ENCODE measurements around the gene CACNB2. TPM values are rescaled to one million over a fixed set of nuclear protein-coding genes. Genes with fewer than 3 reads are reported as not detected.

The CACNB2 gene
- total and polyA plus RNA-seq, 2 donors (not counting 3 experiments of a cell fraction or from before 2014, with no cell fraction given): not detected

- no peak for FAIRE-seq
- CTCF ChIA-PET: interaction anchor here (0.7 kb wide), 1 partner anchor 82 kb away, joined by 3 read pairs; no protein-coding TSS in a partner anchor
Observed at GRCh38 chr10:18523025-18523424, 382.8 kb downstream of the CACNB2 start.

More at GRCh38 chr10:18523025-18523424, 382.8 kb downstream of the CACNB2 start:
- TF ChIP-seq FOS (IDR thresholded peaks at IDR 0.05; ENCODE audit: borderline replicate concordance, insufficient read depth, low read length) (no peak), CTCF (IDR thresholded peaks at IDR 0.05; ENCODE audit: extremely low read depth in 1 of 2, insufficient read depth in 1 of 2, low read depth in 1 of 2, low read length in 2 of 2) (no peak), MYC (IDR thresholded peaks at IDR 0.05; ENCODE audit: low read depth, low read length) (no peak), MAX (IDR thresholded peaks at IDR 0.05; ENCODE audit: insufficient read depth, insufficient read length) (no peak), POLR2A (IDR thresholded peaks at IDR 0.05; ENCODE audit: low read depth, low read length) (no peak), JUN (IDR thresholded peaks at IDR 0.05; ENCODE audit: borderline replicate concordance, insufficient read depth, insufficient read length, low read depth) (no peak), GATA2 (IDR thresholded peaks at IDR 0.05; ENCODE audit: insufficient read depth, insufficient read length, low read depth, low read length) (no peak), EZH2 (IDR thresholded peaks at IDR 0.05; ENCODE audit: borderline replicate concordance, low read depth, low read length, severe bottlenecking) (no peak), POLR2AphosphoS5 (IDR thresholded peaks at IDR 0.05; ENCODE audit: insufficient read depth, low read depth, low read length) (no peak)
- no peaks in the 10 kb centered on the region for H4K20me1 ChIP-seq (replicated peaks; ENCODE audit: control insufficient read depth, extremely low read depth, insufficient read depth, low read length)
- dilution Hi-C loops (cut with MboI; ENCODE audit: extremely low pct_ligation_motif_present, low sequenced_read_pairs): no loop called here
- H3K79me2 ChIP-seq (ENCODE audit: control insufficient read depth, insufficient read depth, low read length): no peaks in the 10 kb centered on the region
- H3K4me1 ChIP-seq (ENCODE audit: control insufficient read depth, extremely low read depth, insufficient read depth, low read length): no peaks in the 10 kb centered on the region
- POLR2A ChIA-PET: no interaction called here
- no peak overlapping the region for H3K27ac ChIP-seq (ENCODE audit: insufficient read depth, low read depth, low read length)
- BruUV-seq (replicated peaks): no TSS peak
- no peaks in the 10 kb centered on the region for H3K9me3 ChIP-seq (replicated peaks; ENCODE audit: control insufficient read depth, insufficient read depth, low read length)
- no peak overlapping the region for H3K9ac ChIP-seq (replicated peaks; ENCODE audit: extremely low read depth, insufficient read depth, low read length)
- H2AFZ ChIP-seq (ENCODE audit: low read depth, low read length): no peak overlapping the region
- H3K36me3 ChIP-seq (ENCODE audit: control insufficient read depth in 2 of 2, extremely low read depth in 1 of 2, insufficient read depth in 2 of 2, low read length in 2 of 2): no peaks in the 10 kb centered on the region
- H3K9me1 ChIP-seq (replicated peaks; ENCODE audit: control insufficient read depth, extremely low read depth, insufficient read depth, low read length): no peaks in the 10 kb centered on the region
- peak; percentile 11 for DNase-seq (ENCODE audit: low read depth, low spot score)
- H3K4me3 ChIP-seq (replicated peaks in 1 of 3; ENCODE audit: insufficient read depth in 1 of 3, low read depth in 1 of 3, low read length in 3 of 3): no peak overlapping the region
- no peak overlapping the region for H3K4me2 ChIP-seq (ENCODE audit: insufficient read depth, low read length)
- intact Hi-C loops (cut with micrococcal nuclease): no loop called here
- no peaks in the 10 kb centered on the region for H3K27me3 ChIP-seq (ENCODE audit: control insufficient read depth in 2 of 2, insufficient read depth in 2 of 2, low read length in 2 of 2)

Data from endothelial cell of umbilical vein (primary cell).